Limb (tissue), 2 donors: ENCODE measurements around the gene RNF25.

Experiments used
- DNase-seq, 2 donors: peaks; one replicate each; pipeline ENCODE4 v3.0.0-alpha.2; 2016; ENCODE audit errors: extremely low spot score in 2 of 2

The RNF25 gene

GRCh38 chr2:218623366-218623705 lies 48.5 kb downstream of the RNF25 start:
- no peak for DNase-seq

- DNase-seq, result no peak
Measured at GRCh38 chr2:218622606-218623365, 49.0 kb downstream of the RNF25 start.

- no peak for DNase-seq
Measured at GRCh38 chr2:218621007-218621406, 50.8 kb downstream of the RNF25 start.

GRCh38 chr2:218618102-218618860 lies 53.5 kb downstream of the RNF25 start:
- DNase-seq, result no peak

GRCh38 chr2:218615868-218616315 lies 55.9 kb downstream of the RNF25 start:
- DNase-seq, result no peak
